H54 (cell line): ENCODE results near the gene TRMT61B.

Experiments
- DNase-seq: peaks from one replicate; pipeline ENCODE4 v3.0.0; 2011; ENCODE audit warnings: low spot score, mixed read lengths; ENCODE audit not compliant: insufficient read length
- FAIRE-seq: peaks from 3 replicates; lab custom pipeline; 2011; peaks lifted over from hg19 to GRCh38; lab: Jason Lieb, UNC
- POLR2A ChIP-seq: IDR thresholded peaks from 2 replicates; pipeline ENCODE4 v1.6.1; 2011; ENCODE audit warnings: low read depth, mild to moderate bottlenecking, low read length

The TRMT61B gene

GRCh38 chr2:28870146-28870891, at the start of gene TRMT61B:
Gene TRMT61B (minus strand): TSS chr2:28870309. CDS start chr2:28870277, 32 bp downstream.
- peak; percentile 90 for TF ChIP-seq POLR2A
- peak; percentile 97 for DNase-seq
- peak; percentile 52 for FAIRE-seq

DNA sequence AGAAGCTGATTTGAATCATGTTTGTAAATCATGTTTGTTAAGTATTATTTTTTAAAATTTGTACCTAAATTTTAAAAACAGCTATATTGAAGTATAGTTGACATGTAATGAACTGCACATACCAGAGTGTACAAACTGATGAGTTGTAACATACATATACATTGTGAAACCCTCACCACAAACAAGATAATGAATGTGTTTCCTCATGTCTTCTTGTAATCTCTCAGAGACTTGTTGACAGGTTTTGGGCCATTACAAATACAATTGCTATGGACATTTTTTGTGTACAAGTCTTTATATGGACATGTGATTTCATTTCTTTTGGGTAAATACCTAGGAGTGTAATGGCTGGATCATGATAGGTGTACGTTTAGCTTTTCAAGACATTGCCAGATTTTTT, 45.8 kb upstream of the TRMT61B start:
- DNase-seq = no peak
- no peak for FAIRE-seq
- TF ChIP-seq POLR2A = no peak

DNA sequence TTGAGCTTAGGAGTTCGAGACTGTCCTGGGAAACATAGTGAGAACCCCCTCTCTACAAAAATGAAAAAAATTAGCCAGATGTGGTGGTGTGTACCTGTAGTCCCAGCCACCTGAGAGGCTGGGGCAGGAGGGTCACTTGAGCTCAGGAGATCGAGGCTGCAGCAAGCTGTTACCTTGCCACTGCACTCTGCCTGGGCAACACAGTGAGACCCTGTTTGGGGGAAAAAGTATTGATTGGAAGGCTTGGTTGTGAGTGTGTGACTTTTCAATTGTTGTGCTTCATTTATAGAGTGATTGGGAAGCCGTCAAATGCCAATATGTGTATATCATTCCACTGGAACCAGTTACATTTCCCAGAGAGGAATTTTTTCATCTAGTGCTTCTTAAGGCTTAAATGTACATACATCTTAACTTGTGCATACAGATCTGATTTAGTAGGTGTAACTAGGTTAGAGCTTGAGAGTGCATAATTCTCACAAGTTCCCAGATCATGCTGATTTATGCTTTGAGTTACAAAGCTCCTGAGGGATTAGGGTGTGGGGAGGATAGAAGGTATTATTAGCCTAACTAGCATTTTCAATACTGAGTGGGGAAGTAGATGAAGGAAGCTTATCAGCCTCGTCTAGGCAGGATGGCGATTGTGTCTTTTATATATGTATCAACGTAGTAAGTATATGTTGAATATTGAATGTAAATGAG, 39.7 kb upstream of the TRMT61B start:
- no peak for FAIRE-seq
- TF ChIP-seq POLR2A = no peak
- no peak for DNase-seq

GRCh38 chr2:28908172-28908571, 38.1 kb upstream of the TRMT61B start:
- DNase-seq = no peak
- no peak for FAIRE-seq
- TF ChIP-seq POLR2A = no peak

GRCh38 chr2:28906821-28907220, 36.7 kb upstream of the TRMT61B start:
- FAIRE-seq (no peak), DNase-seq (no peak)
- no peak for TF ChIP-seq POLR2A

DNA sequence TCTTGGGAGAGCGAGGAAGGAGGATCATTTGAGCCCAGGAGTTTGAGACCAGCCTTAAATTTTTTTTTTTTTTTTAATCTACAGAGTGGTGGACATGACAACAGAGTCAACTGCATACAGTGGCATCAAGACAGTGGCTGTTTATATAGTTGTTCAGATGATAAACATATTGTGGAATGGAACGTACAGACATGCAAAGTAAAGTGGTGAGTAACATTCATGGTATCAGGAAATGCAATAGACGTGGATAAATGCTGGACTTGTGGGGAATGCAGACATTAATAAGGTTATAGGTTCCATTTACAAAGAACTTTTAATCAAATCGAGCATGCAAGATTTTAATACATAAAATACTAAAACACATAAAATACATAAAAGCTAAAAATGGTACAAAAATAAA, 36.3 kb upstream of the TRMT61B start:
- no peak for FAIRE-seq
- no peak for TF ChIP-seq POLR2A

DNA sequence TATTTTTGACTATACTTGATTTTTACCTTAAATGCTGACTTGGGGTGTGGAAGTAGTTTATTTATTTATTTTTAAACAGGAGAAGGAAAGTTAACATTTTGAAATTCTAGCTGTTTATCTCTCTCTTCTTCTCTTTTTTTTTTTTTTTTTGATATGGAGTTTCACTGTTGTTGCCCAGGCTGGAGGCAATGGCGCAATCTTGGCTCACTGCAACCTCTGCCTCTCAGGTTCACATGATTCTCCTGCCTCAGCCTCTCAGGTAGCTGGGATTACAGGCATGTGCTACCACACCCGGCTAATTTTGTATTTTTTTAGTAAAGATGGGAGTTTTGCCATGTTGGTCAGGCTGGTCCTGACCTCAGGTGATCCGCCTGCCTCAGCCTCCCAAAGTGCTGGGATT, 35.4 kb upstream of the TRMT61B start:
- DNase-seq (no peak), FAIRE-seq (no peak)
- no peak for TF ChIP-seq POLR2A

More for the DNA sequence above, 36.3 kb upstream of the TRMT61B start:
- no peak for DNase-seq

DNA sequence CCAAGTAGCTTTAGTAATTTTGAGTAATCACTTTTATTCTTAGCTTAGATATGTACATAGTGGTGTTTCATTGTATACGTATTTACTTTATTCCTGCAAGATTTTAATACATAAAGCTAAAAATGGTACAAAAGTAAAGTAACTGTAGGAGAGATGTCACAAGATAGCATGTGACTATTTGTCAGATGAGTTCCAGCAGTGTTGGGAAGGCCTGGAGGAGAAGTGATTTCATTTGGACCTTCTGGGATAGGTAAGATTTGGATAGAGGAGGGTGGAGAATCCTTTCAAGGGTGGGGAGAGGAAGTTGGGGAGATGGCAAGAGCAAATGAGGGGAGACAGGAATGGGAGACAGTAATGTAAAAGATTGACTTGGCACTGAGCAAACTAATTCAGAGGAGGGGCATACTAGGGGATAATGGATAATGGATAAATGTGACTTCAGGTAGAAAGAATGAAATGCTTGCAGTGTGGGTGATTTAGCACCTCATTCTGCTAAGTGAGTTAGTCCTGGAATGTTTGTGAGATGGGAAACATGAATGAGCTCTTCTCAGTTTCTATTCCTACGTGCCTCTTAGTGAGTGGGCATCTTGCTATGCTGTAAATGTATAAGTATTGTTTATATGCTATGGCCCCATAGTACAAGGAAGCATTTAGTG, 34.8 kb upstream of the TRMT61B start:
- DNase-seq (no peak), FAIRE-seq (peak; percentile 11)
- TF ChIP-seq POLR2A = no peak

GRCh38 chr2:28904295-28904694, 34.2 kb upstream of the TRMT61B start:
- FAIRE-seq (peak; percentile 82), DNase-seq (peak; percentile 11)
- no peak for TF ChIP-seq POLR2A

- FAIRE-seq (no peak), DNase-seq (no peak)
- no peak for TF ChIP-seq POLR2A
Measured at GRCh38 chr2:28902584-28902983, 32.5 kb upstream of the TRMT61B start.

DNA sequence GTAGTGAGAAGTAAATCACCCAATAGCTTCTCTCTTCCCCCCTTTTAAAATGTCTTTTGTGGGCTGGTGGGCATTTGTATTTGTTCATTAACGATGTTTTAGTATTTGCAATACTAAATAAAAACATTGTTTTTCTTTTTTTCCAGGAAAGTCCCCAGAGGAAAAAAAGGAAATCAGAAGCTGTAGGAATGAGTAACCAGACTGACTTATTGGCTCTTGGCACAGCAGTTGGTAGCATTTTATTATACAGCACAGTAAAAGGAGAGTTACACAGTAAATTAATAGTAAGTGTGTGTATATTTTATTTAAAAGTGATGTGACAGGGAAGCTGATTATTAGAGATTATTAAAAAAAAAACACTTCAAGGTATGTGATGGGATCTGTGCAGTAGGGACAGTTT, 31.7 kb upstream of the TRMT61B start:
- no peak for FAIRE-seq
- no peak for DNase-seq

GRCh38 chr2:28901202-28901601, 31.1 kb upstream of the TRMT61B start:
- no peak for TF ChIP-seq POLR2A
- DNase-seq (no peak), FAIRE-seq (no peak)

More for the DNA sequence above, 31.7 kb upstream of the TRMT61B start:
- TF ChIP-seq POLR2A = no peak

DNA sequence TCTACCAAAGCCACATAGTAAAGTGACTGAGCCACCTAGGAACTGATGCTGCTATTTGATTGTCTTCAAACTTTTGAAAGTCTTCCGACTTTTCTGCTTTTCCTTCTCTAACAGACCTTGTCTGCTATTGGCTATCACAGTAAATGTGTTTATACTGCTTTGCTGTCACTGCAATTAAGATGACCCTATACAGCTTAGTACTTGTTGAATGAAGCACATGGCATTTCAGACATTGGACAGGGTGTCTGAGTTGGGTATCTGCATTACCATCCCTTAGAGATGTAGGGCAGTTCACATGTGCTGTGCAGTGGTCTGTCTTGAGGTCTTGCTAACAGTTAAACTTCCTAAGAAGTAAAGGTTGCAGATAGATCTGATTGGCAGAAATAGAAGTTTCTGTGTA, 27.9 kb upstream of the TRMT61B start:
- no peak for FAIRE-seq
- no peak for TF ChIP-seq POLR2A

DNA sequence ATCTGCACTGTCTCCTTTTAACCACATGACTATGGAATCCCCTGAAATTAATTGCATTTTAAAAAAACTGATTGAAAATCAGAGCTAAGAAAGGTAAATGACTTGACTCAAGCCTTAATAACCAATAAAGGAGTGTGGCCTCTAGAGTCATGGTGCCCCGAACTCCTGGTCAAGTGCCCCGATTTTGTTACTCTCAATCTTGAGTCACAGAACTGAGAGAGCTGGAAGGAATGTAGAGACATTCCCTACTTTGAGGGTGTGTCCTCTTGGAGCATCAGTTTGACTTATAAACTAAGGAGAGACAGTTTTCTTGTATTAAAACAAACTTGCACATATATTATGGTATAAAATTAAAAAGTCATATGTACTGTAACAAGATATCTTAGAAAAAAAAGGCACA, 26.8 kb upstream of the TRMT61B start:
- no peak for TF ChIP-seq POLR2A
- peak; percentile 33 for DNase-seq
- FAIRE-seq = peak; percentile 88

More for the DNA sequence above, 27.9 kb upstream of the TRMT61B start:
- no peak for DNase-seq
